OCI-LY1 (cell line): ENCODE measurements around the gene PXK.

Experiments
- H2AFZ ChIP-seq: fragments of 200-600 bp; sonication (generic), shearing (Covaris generic); 2 replicates; pipeline ENCODE4 v1.6.0; 2014; ENCODE audit warnings: antibody characterized with exemption, mild to moderate bottlenecking, low read length
- H3F3A ChIP-seq: fragments of 200-600 bp; sonication (generic), shearing (Covaris generic); 2 replicates; pipeline ENCODE4 v1.6.0; 2014; ENCODE audit warnings: mild to moderate bottlenecking, antibody characterized with exemption, low read length, moderate library complexity; ENCODE audit not compliant: insufficient read depth
- H3K27ac ChIP-seq: fragments of 200-600 bp; sonication (generic); 2 replicates; pipeline ENCODE4 v1.5.1; 2014; ENCODE audit warnings: low read length, mixed run types, mild to moderate bottlenecking, low read depth; ENCODE audit not compliant: poor library complexity, severe bottlenecking
- H3K27me3 ChIP-seq: fragments of 200-600 bp; sonication (generic); 2 replicates; pipeline ENCODE4 v1.6.0; 2014; ENCODE audit warnings: antibody characterized with exemption, mild to moderate bottlenecking, low read length, moderate library complexity; ENCODE audit not compliant: insufficient read depth
- H3K36me3 ChIP-seq: fragments of 200-600 bp; sonication (generic); 2 replicates; pipeline ENCODE4 v1.6.1; 2014; ENCODE audit warnings: mild to moderate bottlenecking, antibody characterized with exemption, low read length, moderate library complexity, mixed read lengths; ENCODE audit not compliant: insufficient read depth
- H3K4me1 ChIP-seq: fragments of 200-600 bp; sonication (generic); 2 replicates; pipeline ENCODE4 v1.5.1; 2014; ENCODE audit warnings: mild to moderate bottlenecking, low read length, moderate library complexity; ENCODE audit not compliant: insufficient read depth, severe bottlenecking
- H3K4me2 ChIP-seq: fragments of 200-600 bp; sonication (generic), shearing (Covaris generic); 2 replicates; pipeline ENCODE4 v1.6.1; 2014; ENCODE audit warnings: low read length
- H3K4me3 ChIP-seq: fragments of 200-600 bp; sonication (generic); 2 replicates; pipeline ENCODE4 v1.5.1; 2014; ENCODE audit warnings: low read length, low read depth, mild to moderate bottlenecking, mixed read lengths; ENCODE audit not compliant: poor library complexity, severe bottlenecking
- H3K79me2 ChIP-seq: fragments of 200-600 bp; shearing (Covaris generic); 2 replicates; pipeline ENCODE4 v1.6.1; 2016; ENCODE audit warnings: mixed run types, low read length, mixed read lengths; ENCODE audit not compliant: insufficient read depth
- H3K9ac ChIP-seq: fragments of 200-600 bp; sonication (generic), shearing (Covaris generic); 2 replicates; pipeline ENCODE4 v1.6.1; 2014; ENCODE audit warnings: mild to moderate bottlenecking, low read length, mixed read lengths
- H3K9me2 ChIP-seq: fragments of 200-600 bp; sonication (generic), shearing (Covaris generic); 2 replicates; pipeline ENCODE4 v1.6.1; 2014; ENCODE audit warnings: low read depth, mild to moderate bottlenecking, low read length, mixed read lengths
- H3K9me3 ChIP-seq: fragments of 200-600 bp; shearing (Covaris generic); 2 replicates; pipeline ENCODE4 v1.6.1; 2014; ENCODE audit warnings: low read length, mixed read lengths
- H4K20me1 ChIP-seq: fragments of 200-600 bp; sonication (generic), shearing (Covaris generic); 2 replicates; pipeline ENCODE4 v1.6.0; 2016; ENCODE audit warnings: mild to moderate bottlenecking, low read length; ENCODE audit not compliant: insufficient read depth
- EZH2 ChIP-seq: fragments of 200-600 bp; sonication (generic), shearing (Covaris generic); IDR thresholded peaks from 2 replicates; pipeline ENCODE4 v1.8.0; 2017; ENCODE audit warnings: borderline replicate concordance, mixed run types, mild to moderate bottlenecking, antibody characterized with exemption, low read length, moderate library complexity, mixed read lengths
- TF ChIP-seq, protein P1 (sequence below): fragments of 200-600 bp; sonication (generic), shearing (Covaris generic); IDR thresholded peaks from 2 replicates; pipeline ENCODE4 v1.5.1; 2017; ENCODE audit warnings: mild to moderate bottlenecking, antibody characterized with exemption, low read length, moderate library complexity, mixed read lengths

PXK gene

DNA sequence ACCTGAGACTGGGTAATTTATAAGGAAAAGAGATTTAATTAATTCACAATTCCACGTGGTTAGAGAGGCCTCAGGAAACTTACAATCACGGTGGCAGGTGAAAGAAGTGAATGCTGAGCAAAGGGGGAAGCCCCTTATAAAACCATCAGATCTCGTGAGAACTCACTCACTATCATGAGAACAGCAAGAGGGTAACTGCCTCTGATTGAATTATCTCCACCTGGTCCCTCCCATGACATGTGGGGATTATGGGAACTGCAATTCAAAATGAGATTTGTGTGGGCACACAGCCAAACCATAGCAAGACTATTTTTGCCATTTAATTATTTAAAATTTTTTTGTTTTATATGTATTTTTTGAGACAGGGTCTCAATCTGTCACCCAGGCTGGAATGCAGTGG lies 132.2 kb downstream of the PXK start:
- Histone ChIP-seq H3K9me2 (no peaks in the 10 kb centered on the region), H3K36me3 (no peaks in the 10 kb centered on the region), H3K4me2 (no peak overlapping the region), H3K79me2 (no peaks in the 10 kb centered on the region), H3K4me1 (no peaks in the 10 kb centered on the region), H3K4me3 (no peak overlapping the region), H3K27me3 (no peaks in the 10 kb centered on the region; the same call in 1 of the 2 replicates), H3K9me3 (no peaks in the 10 kb centered on the region), H2AFZ (no peak overlapping the region), H3F3A (no peaks in the 10 kb centered on the region), H3K9ac (no peak overlapping the region), H3K27ac (no peak overlapping the region), H4K20me1 (no peaks in the 10 kb centered on the region)
- TF ChIP-seq, protein P1, sequence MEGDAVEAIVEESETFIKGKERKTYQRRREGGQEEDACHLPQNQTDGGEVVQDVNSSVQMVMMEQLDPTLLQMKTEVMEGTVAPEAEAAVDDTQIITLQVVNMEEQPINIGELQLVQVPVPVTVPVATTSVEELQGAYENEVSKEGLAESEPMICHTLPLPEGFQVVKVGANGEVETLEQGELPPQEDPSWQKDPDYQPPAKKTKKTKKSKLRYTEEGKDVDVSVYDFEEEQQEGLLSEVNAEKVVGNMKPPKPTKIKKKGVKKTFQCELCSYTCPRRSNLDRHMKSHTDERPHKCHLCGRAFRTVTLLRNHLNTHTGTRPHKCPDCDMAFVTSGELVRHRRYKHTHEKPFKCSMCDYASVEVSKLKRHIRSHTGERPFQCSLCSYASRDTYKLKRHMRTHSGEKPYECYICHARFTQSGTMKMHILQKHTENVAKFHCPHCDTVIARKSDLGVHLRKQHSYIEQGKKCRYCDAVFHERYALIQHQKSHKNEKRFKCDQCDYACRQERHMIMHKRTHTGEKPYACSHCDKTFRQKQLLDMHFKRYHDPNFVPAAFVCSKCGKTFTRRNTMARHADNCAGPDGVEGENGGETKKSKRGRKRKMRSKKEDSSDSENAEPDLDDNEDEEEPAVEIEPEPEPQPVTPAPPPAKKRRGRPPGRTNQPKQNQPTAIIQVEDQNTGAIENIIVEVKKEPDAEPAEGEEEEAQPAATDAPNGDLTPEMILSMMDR, result no peak
- TF ChIP-seq EZH2, result no peak

DNA sequence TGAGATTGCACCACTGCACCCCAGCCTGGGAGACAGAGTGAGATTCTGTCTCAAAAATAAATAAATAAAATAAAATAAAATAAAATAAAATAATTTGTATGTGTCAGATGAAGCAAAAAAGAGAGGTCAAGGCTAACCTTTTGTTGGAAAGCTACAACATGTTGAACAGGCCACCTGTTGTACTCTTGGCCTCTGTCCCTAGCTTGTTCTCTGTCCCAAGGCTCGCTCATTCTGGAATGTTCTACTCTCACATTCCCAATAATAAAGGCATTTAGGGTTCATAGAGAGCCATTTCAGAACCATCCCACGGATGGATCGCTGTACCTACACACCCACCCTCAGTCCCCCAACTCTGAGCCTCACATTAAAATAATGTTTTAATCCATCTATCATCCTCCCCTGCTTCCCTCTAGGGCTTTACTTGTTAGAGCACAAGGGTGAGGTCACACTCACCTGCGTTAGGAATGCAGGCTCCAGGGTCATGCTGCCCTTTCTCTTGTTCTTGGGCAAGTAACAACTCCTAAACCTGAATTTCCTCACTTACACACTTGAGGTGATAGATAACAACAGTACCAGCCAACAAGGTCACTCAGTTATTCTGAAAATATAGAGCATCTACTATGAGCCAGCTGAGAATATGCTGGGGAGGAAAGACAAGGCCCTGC lies 134.3 kb downstream of the PXK start:
- H3K9ac ChIP-seq, result no peak overlapping the region
- TF ChIP-seq, protein P1, result no peak
- TF ChIP-seq EZH2, result no peak
- no peak overlapping the region for H2AFZ ChIP-seq
- H3K27ac ChIP-seq, result no peak overlapping the region
- no peaks in the 10 kb centered on the region for H3K9me2 ChIP-seq
- H3F3A ChIP-seq, result no peaks in the 10 kb centered on the region
- H3K36me3 ChIP-seq, result no peaks in the 10 kb centered on the region
- H4K20me1 ChIP-seq, result no peaks in the 10 kb centered on the region
- H3K27me3 ChIP-seq, result no peaks in the 10 kb centered on the region; the same call in 1 of the 2 replicates
- no peaks in the 10 kb centered on the region for H3K9me3 ChIP-seq
- H3K4me3 ChIP-seq, result no peak overlapping the region
- no peaks in the 10 kb centered on the region for H3K79me2 ChIP-seq
- H3K4me1 ChIP-seq, result no peaks in the 10 kb centered on the region
- no peak overlapping the region for H3K4me2 ChIP-seq

DNA sequence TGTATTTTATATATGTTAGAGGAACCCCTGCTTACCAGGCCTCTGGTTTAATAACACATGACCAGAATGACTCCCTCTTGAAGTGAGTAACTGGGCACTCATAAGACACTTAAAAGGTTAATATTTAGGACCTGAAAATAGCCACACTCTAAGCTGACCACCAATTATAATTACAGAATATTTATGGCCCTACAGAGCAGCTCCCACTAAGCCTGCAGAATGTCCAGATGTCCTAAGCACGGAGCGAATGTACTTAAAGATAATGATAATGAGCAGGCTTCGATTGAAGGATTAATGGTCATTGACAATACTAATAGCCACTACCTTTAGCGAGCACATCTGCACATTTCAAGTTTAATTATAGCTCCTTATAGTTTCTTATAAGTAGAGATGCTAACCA lies 136.4 kb downstream of the PXK start:
- no peaks in the 10 kb centered on the region for H3K79me2 ChIP-seq

More for the DNA sequence above, 136.4 kb downstream of the PXK start:
- Histone ChIP-seq H4K20me1 (no peaks in the 10 kb centered on the region), H3K9ac (no peak overlapping the region), H3K27ac (no peak overlapping the region), H3K9me2 (no peaks in the 10 kb centered on the region), H3K4me3 (no peak overlapping the region), H3K9me3 (no peaks in the 10 kb centered on the region), H3K36me3 (no peaks in the 10 kb centered on the region), H3K4me2 (no peak overlapping the region), H3K4me1 (no peaks in the 10 kb centered on the region), H3K27me3 (no peaks in the 10 kb centered on the region; the same call in 1 of the 2 replicates), H3F3A (no peaks in the 10 kb centered on the region), H2AFZ (no peak overlapping the region)
- no peak for TF ChIP-seq EZH2
